Measurements from ENCODE around the gene THYN1. TPM values are rescaled to one million over a fixed set of nuclear protein-coding genes. Genes with fewer than 3 reads are reported as not detected.
A peak's percentile ranks its signal among the peaks of the same experiment; 100 is the strongest.

Gene THYN1
- total RNA-seq, 4 donors from 2014 or later = 49.8 to 143 (median 53.6) TPM

GRCh38 chr11:134229126-134229790 lies 23.9 kb downstream of the THYN1 start:
- Histone ChIP-seq H3K36me3 (no peaks in the 10 kb centered on the region), H3K27ac (no peak overlapping the region), H3K4me1 (peaks cover 0 to 9% of the 10 kb centered on the region in 2 donors), H3K27me3 (no peaks in the 10 kb centered on the region), H3K4me3 (no peak overlapping the region), H3K9me3 (no peaks in the 10 kb centered on the region)
- intact Hi-C loops (cut with DNase I; ENCODE audit: low total_unique reads) = no loop called here
- no peak for TF ChIP-seq POLR2A (IDR thresholded peaks at IDR 0.05)
- no peak for TF ChIP-seq CTCF (IDR thresholded peaks at IDR 0.05)
- no peak for DNase-seq

GRCh38 chr11:134228625-134229024 lies 24.5 kb downstream of the THYN1 start:
- intact Hi-C loops (cut with DNase I; ENCODE audit: low total_unique reads) = no loop called here
- Histone ChIP-seq H3K9me3 (no peaks in the 10 kb centered on the region), H3K4me1 (peaks cover 0 to 9% of the 10 kb centered on the region in 2 donors), H3K36me3 (no peaks in the 10 kb centered on the region), H3K4me3 (no peak overlapping the region), H3K27ac (no peak overlapping the region), H3K27me3 (no peaks in the 10 kb centered on the region)
- no peak for DNase-seq
- TF ChIP-seq CTCF (IDR thresholded peaks at IDR 0.05) (no peak), POLR2A (IDR thresholded peaks at IDR 0.05) (no peak)

GRCh38 chr11:134226806-134227325 lies 26.3 kb downstream of the THYN1 start:
- intact Hi-C loops (cut with DNase I; ENCODE audit: low total_unique reads) = no loop called here
- no peaks in the 10 kb centered on the region for H3K36me3 ChIP-seq
- no peak for TF ChIP-seq CTCF (IDR thresholded peaks at IDR 0.05)
- no peak for TF ChIP-seq POLR2A (IDR thresholded peaks at IDR 0.05)

GRCh38 chr11:134224710-134225664 lies 28.2 kb downstream of the THYN1 start:
- TF ChIP-seq CTCF (IDR thresholded peaks at IDR 0.05) (peak in 1 of 4 experiments; percentile 3), POLR2A (IDR thresholded peaks at IDR 0.05) (no peak)
- Histone ChIP-seq H3K4me1 (peaks cover 0 to 9% of the 10 kb centered on the region in 2 donors), H3K27ac (peak overlapping the region; percentile 96), H3K4me3 (peak overlapping the region; percentile 81 to 98), H3K36me3 (no peaks in the 10 kb centered on the region), H3K9me3 (no peaks in the 10 kb centered on the region), H3K27me3 (no peaks in the 10 kb centered on the region)
- intact Hi-C loops (cut with DNase I; ENCODE audit: low total_unique reads) = no loop called here
- DNase-seq = peak; percentile 29 to 39

More at GRCh38 chr11:134226806-134227325, 26.3 kb downstream of the THYN1 start:
- DNase-seq = no peak
- H3K4me3 ChIP-seq = no peak overlapping the region
- no peaks in the 10 kb centered on the region for H3K9me3 ChIP-seq
- H3K27me3 ChIP-seq = no peaks in the 10 kb centered on the region
- peaks cover 0 to 9% of the 10 kb centered on the region in 2 donors for H3K4me1 ChIP-seq
- no peak overlapping the region for H3K27ac ChIP-seq

Measured in uterus (tissue), 4 donors.